ENCODE results near the gene NBAS. TPM values are rescaled to one million over a fixed set of nuclear protein-coding genes. Genes with fewer than 3 reads are reported as not detected.
"Not testable (repeated sequence)": the region's sequence is repeated elsewhere in the genome, so short reads cannot be mapped to it uniquely, and the experiment has no call there.

NBAS gene
- polyA plus RNA-seq, 1 donor (not counting 4 experiments of a cell fraction or from before 2014, with no cell fraction given), result 27.9 TPM

DNA sequence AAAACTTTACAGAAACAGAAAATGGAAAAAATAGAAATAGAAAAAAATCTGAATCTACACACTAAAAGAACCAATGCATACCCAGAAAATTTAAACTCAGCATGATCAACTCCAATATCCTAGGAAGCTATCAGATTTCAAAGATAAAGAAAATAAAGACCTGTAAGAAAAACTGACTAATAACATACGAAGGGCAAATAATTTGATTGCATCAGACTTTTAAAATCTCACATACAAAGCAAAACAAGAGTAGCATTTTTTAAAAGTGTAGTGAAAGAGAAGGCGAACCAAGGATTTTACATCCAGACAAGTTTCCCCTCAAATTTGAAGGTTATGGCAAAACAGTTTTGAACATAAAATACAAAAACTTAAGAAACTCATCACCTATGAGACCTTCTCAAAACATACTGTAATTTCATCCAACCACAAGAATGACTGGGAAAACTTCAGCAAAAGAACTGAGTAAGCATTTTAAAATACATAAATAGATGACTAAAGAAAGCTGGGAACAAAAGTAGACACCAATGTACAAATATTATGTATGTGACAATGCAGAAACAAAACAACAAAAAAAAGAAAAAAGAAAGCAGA, 54.8 kb downstream of the NBAS start:
- TF ChIP-seq, protein P1, sequence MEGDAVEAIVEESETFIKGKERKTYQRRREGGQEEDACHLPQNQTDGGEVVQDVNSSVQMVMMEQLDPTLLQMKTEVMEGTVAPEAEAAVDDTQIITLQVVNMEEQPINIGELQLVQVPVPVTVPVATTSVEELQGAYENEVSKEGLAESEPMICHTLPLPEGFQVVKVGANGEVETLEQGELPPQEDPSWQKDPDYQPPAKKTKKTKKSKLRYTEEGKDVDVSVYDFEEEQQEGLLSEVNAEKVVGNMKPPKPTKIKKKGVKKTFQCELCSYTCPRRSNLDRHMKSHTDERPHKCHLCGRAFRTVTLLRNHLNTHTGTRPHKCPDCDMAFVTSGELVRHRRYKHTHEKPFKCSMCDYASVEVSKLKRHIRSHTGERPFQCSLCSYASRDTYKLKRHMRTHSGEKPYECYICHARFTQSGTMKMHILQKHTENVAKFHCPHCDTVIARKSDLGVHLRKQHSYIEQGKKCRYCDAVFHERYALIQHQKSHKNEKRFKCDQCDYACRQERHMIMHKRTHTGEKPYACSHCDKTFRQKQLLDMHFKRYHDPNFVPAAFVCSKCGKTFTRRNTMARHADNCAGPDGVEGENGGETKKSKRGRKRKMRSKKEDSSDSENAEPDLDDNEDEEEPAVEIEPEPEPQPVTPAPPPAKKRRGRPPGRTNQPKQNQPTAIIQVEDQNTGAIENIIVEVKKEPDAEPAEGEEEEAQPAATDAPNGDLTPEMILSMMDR (optimal IDR thresholded peaks at IDR 0.05 in 1 of 3, IDR thresholded peaks at IDR 0.05 in 1 of 3, conservative IDR thresholded peaks at IDR 0.05 in 1 of 3; ENCODE audit: extremely low read depth in 1 of 3, insufficient read depth in 2 of 3, low read length in 3 of 3), result no peak
- TF ChIP-seq EZH2 (IDR thresholded peaks at IDR 0.05; ENCODE audit: low read length), result no peak
- FAIRE-seq, result no peak

DNA sequence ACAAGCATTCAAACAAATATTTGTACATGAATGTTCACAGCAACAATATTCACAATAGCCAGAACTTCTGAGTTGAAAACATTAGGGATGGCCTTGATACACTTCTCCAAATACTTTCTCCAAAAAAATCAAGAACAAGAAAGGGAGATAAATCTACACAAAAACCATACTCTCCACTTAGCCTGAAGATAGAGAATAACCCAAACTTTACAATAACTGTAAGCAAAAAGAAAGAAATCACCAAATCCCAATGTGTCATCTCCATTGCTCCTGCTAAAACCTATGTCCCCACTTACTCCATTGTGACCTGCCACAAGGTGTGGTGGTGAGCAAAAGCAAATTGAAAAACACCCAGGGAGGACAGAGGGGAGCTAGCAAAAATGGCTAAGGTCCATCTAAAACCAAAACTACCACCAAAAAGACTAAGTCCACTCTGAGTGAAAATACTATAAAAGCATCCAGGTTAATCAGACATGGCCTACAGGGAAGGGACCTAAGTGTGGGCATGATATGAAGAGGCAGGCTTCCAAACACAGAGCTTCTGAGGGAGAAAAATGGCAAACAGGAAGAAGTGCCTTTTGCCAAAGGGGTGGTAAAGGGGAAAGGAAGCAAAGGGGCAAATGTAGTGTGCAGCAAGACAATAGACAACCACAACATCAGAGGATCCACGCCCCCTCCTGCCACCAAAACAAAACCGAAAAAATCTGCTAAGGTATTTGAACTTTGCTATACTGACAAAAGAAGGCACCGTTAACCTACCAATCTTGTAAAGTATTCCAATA, 56.1 kb downstream of the NBAS start:
- FAIRE-seq, result no peak
- TF ChIP-seq, protein P1 (optimal IDR thresholded peaks at IDR 0.05 in 1 of 3, IDR thresholded peaks at IDR 0.05 in 1 of 3, conservative IDR thresholded peaks at IDR 0.05 in 1 of 3; ENCODE audit: extremely low read depth in 1 of 3, insufficient read depth in 2 of 3, low read length in 3 of 3), result no peak
- TF ChIP-seq EZH2 (IDR thresholded peaks at IDR 0.05; ENCODE audit: low read length), result no peak

More for the DNA sequence above, 54.8 kb downstream of the NBAS start:
- Histone ChIP-seq H3K4me2 (ENCODE audit: control insufficient read depth, extremely low read depth, insufficient read depth, low read depth, low read length) (no peak overlapping the region), H3K9ac (ENCODE audit: control insufficient read depth, extremely low read depth, insufficient read depth, low read length) (no peak overlapping the region), H3K27me3 (ENCODE audit: control insufficient read depth, extremely low read depth, insufficient read depth, low read length) (no peaks in the 10 kb centered on the region), H3K9me1 (ENCODE audit: control insufficient read depth, extremely low read depth, insufficient read depth, low read length) (no peaks in the 10 kb centered on the region), H3K9me3 (ENCODE audit: control insufficient read depth, low read depth, low read length) (no peaks in the 10 kb centered on the region), H3K27ac (ENCODE audit: control insufficient read depth, insufficient read depth, low read length) (no peak overlapping the region), H3K4me3 (ENCODE audit: control insufficient read depth in 2 of 3, extremely low read depth in 1 of 3, insufficient read depth in 2 of 3, low read depth in 1 of 3, low read length in 3 of 3) (no peak overlapping the region), H4K20me1 (ENCODE audit: control insufficient read depth, extremely low read depth, insufficient read depth, low read length) (no peaks in the 10 kb centered on the region), H3K79me2 (ENCODE audit: control insufficient read depth, insufficient read depth, low read length) (no peaks in the 10 kb centered on the region), H3K36me3 (ENCODE audit: control insufficient read depth in 2 of 2, extremely low read depth in 1 of 2, insufficient read depth in 2 of 2, low read length in 2 of 2) (peaks cover 2 to 10% of the 10 kb centered on the region in 2 experiments), H3K4me1 (ENCODE audit: control insufficient read depth, extremely low read depth, insufficient read depth, low read length) (peaks cover 2% of the 10 kb centered on the region), H2AFZ (ENCODE audit: control insufficient read depth, low read length) (no peak overlapping the region)
- no peak for DNase-seq (ENCODE audit: low read depth, low spot score)
- dilution Hi-C loops (cut with MboI; ENCODE audit: extremely low pct_ligation_motif_present, low sequenced_read_pairs), result no loop called here

DNA sequence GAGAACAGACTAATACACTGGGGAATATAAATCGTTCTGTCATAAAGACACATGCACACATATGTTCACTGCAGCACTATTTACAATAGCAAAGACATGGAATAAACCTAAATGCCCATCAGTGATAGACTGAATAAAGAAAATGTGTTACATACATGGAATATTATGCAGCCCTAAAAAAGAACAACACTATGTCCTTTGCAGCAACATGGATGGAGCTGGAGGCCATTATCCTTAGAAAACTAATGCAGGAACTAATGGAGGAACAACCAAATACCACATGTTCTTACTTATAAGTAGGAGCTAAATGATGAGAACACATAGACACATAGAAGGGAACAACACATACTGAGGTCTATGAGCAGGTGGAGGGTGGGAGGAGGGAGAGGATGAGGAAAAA, 61.9 kb downstream of the NBAS start:
- H3K9me1 ChIP-seq (ENCODE audit: control insufficient read depth, extremely low read depth, insufficient read depth, low read length); H3K27ac ChIP-seq (ENCODE audit: control insufficient read depth, insufficient read depth, low read length); dilution Hi-C loops (cut with MboI; ENCODE audit: extremely low pct_ligation_motif_present, low sequenced_read_pairs); FAIRE-seq; H3K27me3 ChIP-seq (ENCODE audit: control insufficient read depth, extremely low read depth, insufficient read depth, low read length); H3K9me3 ChIP-seq (ENCODE audit: control insufficient read depth, low read depth, low read length); H3K4me2 ChIP-seq (ENCODE audit: control insufficient read depth, extremely low read depth, insufficient read depth, low read depth, low read length); H3K36me3 ChIP-seq (ENCODE audit: control insufficient read depth in 2 of 2, extremely low read depth in 1 of 2, insufficient read depth in 2 of 2, low read length in 2 of 2); DNase-seq (ENCODE audit: low read depth, low spot score); H3K4me3 ChIP-seq (ENCODE audit: control insufficient read depth in 2 of 3, extremely low read depth in 1 of 3, insufficient read depth in 2 of 3, low read depth in 1 of 3, low read length in 3 of 3); H3K79me2 ChIP-seq (ENCODE audit: control insufficient read depth, insufficient read depth, low read length); H3K4me1 ChIP-seq (ENCODE audit: control insufficient read depth, extremely low read depth, insufficient read depth, low read length); H4K20me1 ChIP-seq (ENCODE audit: control insufficient read depth, extremely low read depth, insufficient read depth, low read length); H2AFZ ChIP-seq (ENCODE audit: control insufficient read depth, low read length); H3K9ac ChIP-seq (ENCODE audit: control insufficient read depth, extremely low read depth, insufficient read depth, low read length): not testable (repeated sequence)

More for the DNA sequence above, 56.1 kb downstream of the NBAS start:
- Histone ChIP-seq H3K4me1 (ENCODE audit: control insufficient read depth, extremely low read depth, insufficient read depth, low read length) (peaks cover 2% of the 10 kb centered on the region), H3K27me3 (ENCODE audit: control insufficient read depth, extremely low read depth, insufficient read depth, low read length) (no peaks in the 10 kb centered on the region), H2AFZ (ENCODE audit: control insufficient read depth, low read length) (no peak overlapping the region), H3K79me2 (ENCODE audit: control insufficient read depth, insufficient read depth, low read length) (no peaks in the 10 kb centered on the region), H3K4me2 (ENCODE audit: control insufficient read depth, extremely low read depth, insufficient read depth, low read depth, low read length) (no peak overlapping the region), H3K27ac (ENCODE audit: control insufficient read depth, insufficient read depth, low read length) (no peak overlapping the region), H3K36me3 (ENCODE audit: control insufficient read depth in 2 of 2, extremely low read depth in 1 of 2, insufficient read depth in 2 of 2, low read length in 2 of 2) (peaks cover 2 to 6% of the 10 kb centered on the region in 2 experiments), H4K20me1 (ENCODE audit: control insufficient read depth, extremely low read depth, insufficient read depth, low read length) (no peaks in the 10 kb centered on the region), H3K4me3 (ENCODE audit: control insufficient read depth in 2 of 3, extremely low read depth in 1 of 3, insufficient read depth in 2 of 3, low read depth in 1 of 3, low read length in 3 of 3) (no peak overlapping the region), H3K9me3 (ENCODE audit: control insufficient read depth, low read depth, low read length) (no peaks in the 10 kb centered on the region), H3K9ac (ENCODE audit: control insufficient read depth, extremely low read depth, insufficient read depth, low read length) (no peak overlapping the region), H3K9me1 (ENCODE audit: control insufficient read depth, extremely low read depth, insufficient read depth, low read length) (no peaks in the 10 kb centered on the region)
- no peak for DNase-seq (ENCODE audit: low read depth, low spot score)
- dilution Hi-C loops (cut with MboI; ENCODE audit: extremely low pct_ligation_motif_present, low sequenced_read_pairs), result no loop called here

Data from keratinocyte (primary cell).